H1 (cell line): Measurements from ENCODE around the gene PXDN. TPM values are rescaled to one million over a fixed set of nuclear protein-coding genes. Genes with fewer than 3 reads are reported as not detected.

ENCODE experiments used
- CTCF ChIA-PET: fragments of 300-600 bp; sonication (Branson Sonifier 250); formaldehyde crosslinking; loops from one replicate; lab custom pipeline; 2021; ENCODE audit not compliant: partially characterized antibody; lab: Charles Lee
- POLR2A ChIA-PET: fragments of 300-600 bp; sonication (Branson Sonifier 250); formaldehyde crosslinking; loops from one replicate; lab custom pipeline; 2021; ENCODE audit warnings: inconsistent platforms; ENCODE audit not compliant: partially characterized antibody; lab: Charles Lee
- DNase-seq, 2 experiments: peaks; one replicate each; pipeline versions ENCODE4 v3.0.0 to v3.0.0-alpha.2; 2010 to 2022; ENCODE audit warnings: low spot score in 2 of 2, low read depth in 1 of 2, mixed read lengths in 1 of 2
- FAIRE-seq: peaks from 2 replicates; lab custom pipeline; 2011; peaks lifted over from hg19 to GRCh38; lab: Jason Lieb, UNC
- H2AFZ ChIP-seq: 2 replicates; pipeline ENCODE4 v1.8.1; 2012; ENCODE audit warnings: low read length, inconsistent platforms
- H2AK5ac ChIP-seq: 2 replicates; pipeline ENCODE4 v1.6.1; 2013; ENCODE audit warnings: low read depth, low read length
- H2BK120ac ChIP-seq: replicated peaks from 2 replicates; pipeline ENCODE3; 2013; ENCODE audit warnings: low read depth, low read length, inconsistent platforms
- H2BK12ac ChIP-seq: 2 replicates; pipeline ENCODE4 v1.6.1; 2013; ENCODE audit warnings: low read depth, low read length
- H2BK15ac ChIP-seq: 2 replicates; pipeline ENCODE4 v1.6.1; 2013; ENCODE audit warnings: low read length
- H2BK20ac ChIP-seq: 2 replicates; pipeline ENCODE4 v1.6.1; 2013; ENCODE audit warnings: low read length
- H2BK5ac ChIP-seq: 2 replicates; pipeline ENCODE4 v1.6.1; 2013; ENCODE audit warnings: low read depth, low read length
- H3K14ac ChIP-seq: 2 replicates; pipeline ENCODE4 v1.6.1; 2013; ENCODE audit warnings: inconsistent platforms; ENCODE audit not compliant: insufficient read length
- H3K18ac ChIP-seq: 2 replicates; pipeline ENCODE4 v1.6.1; 2013; ENCODE audit warnings: low read length; ENCODE audit errors: extremely low read depth
- H3K23ac ChIP-seq: 2 replicates; pipeline ENCODE4 v1.6.1; 2013; ENCODE audit warnings: inconsistent platforms; ENCODE audit not compliant: insufficient read length
- H3K23me2 ChIP-seq: 2 replicates; pipeline ENCODE4 v1.6.1; 2013; ENCODE audit warnings: low read depth, low read length
- H3K27ac ChIP-seq: 2 replicates; pipeline ENCODE4 v1.6.1; 2011; ENCODE audit warnings: low read depth, low read length, inconsistent platforms
- H3K27me3 ChIP-seq, 4 experiments: replicated peaks in 1 of 4; 1 replicate in 1 of 4; 2 replicates in 3 of 4; pipeline versions ENCODE4 v1.6.1 to v1.8.1; 2011 to 2013; ENCODE audit warnings: low read length in 3 of 4, mild to moderate bottlenecking in 3 of 4, inconsistent platforms in 2 of 4, mixed read lengths in 2 of 4, moderate library complexity in 1 of 4; ENCODE audit not compliant: control insufficient read depth in 3 of 4, insufficient read depth in 3 of 4; ENCODE audit errors: extremely low read depth in 1 of 4
- H3K36me3 ChIP-seq, 4 experiments: 2 replicates each; pipeline versions ENCODE4 v1.6.1 to v1.8.1; 2011 to 2013; ENCODE audit warnings: mild to moderate bottlenecking in 4 of 4, low read length in 3 of 4, moderate library complexity in 2 of 4, control low read depth in 1 of 4, inconsistent platforms in 1 of 4; ENCODE audit not compliant: insufficient read depth in 4 of 4, control insufficient read depth in 2 of 4
- H3K4ac ChIP-seq: replicated peaks from 2 replicates; pipeline ENCODE3; 2013; ENCODE audit warnings: low read length, low read depth, mixed read lengths, inconsistent platforms; ENCODE audit not compliant: insufficient read length
- H3K4me1 ChIP-seq, 4 experiments: replicated peaks in 1 of 4; 1 replicate in 1 of 4; 2 replicates in 3 of 4; pipeline versions ENCODE4 v1.6.1 to v1.8.1; 2011 to 2013; ENCODE audit warnings: low read length in 3 of 4, inconsistent platforms in 2 of 4, mixed read lengths in 1 of 4; ENCODE audit not compliant: insufficient read depth in 4 of 4, control insufficient read depth in 3 of 4
- H3K4me2 ChIP-seq, 2 experiments: 2 replicates each; pipeline versions ENCODE4 v1.6.1 to v1.8.1; 2011 to 2013; ENCODE audit warnings: low read depth in 2 of 2, low read length in 2 of 2, control low read depth in 1 of 2, inconsistent platforms in 1 of 2, mild to moderate bottlenecking in 1 of 2; ENCODE audit not compliant: insufficient read depth in 1 of 2
- H3K4me3 ChIP-seq, 4 experiments: fragments of 200-600, 300-600 bp in 1 of 4; sonication (generic), shearing (Covaris generic), sonication (Bioruptor Twin) in 1 of 4; 2 replicates each; pipeline versions ENCODE4 v1.5.1 to v1.8.1; 2011 to 2016; ENCODE audit warnings: low read length in 4 of 4, low read depth in 3 of 4, control low read depth in 2 of 4, inconsistent platforms in 2 of 4, mild to moderate bottlenecking in 2 of 4, mixed read lengths in 1 of 4, moderate library complexity in 1 of 4; ENCODE audit not compliant: insufficient read depth in 2 of 4; ENCODE audit errors: extremely low read depth in 1 of 4
- H3K56ac ChIP-seq: replicated peaks from 2 replicates; pipeline ENCODE3; 2013; ENCODE audit warnings: low read depth, mild to moderate bottlenecking, mixed read lengths, low read length, inconsistent platforms; ENCODE audit not compliant: insufficient read length
- H3K79me1 ChIP-seq: 2 replicates; pipeline ENCODE4 v1.6.1; 2013; ENCODE audit warnings: low read depth, low read length, control low read depth
- H3K79me2 ChIP-seq, 2 experiments: 2 replicates each; pipeline versions ENCODE4 v1.6.1 to v1.8.1; 2012 to 2013; ENCODE audit warnings: low read length in 2 of 2, mild to moderate bottlenecking in 2 of 2, inconsistent platforms in 1 of 2; ENCODE audit not compliant: insufficient read depth in 2 of 2, control insufficient read depth in 1 of 2
- H3K9ac ChIP-seq, 4 experiments: replicated peaks in 1 of 4; 1 replicate in 1 of 4; 2 replicates in 3 of 4; pipeline versions ENCODE4 v1.6.1 to v1.8.1; 2011 to 2013; ENCODE audit warnings: low read depth in 3 of 4, low read length in 3 of 4, control low read depth in 2 of 4, mild to moderate bottlenecking in 2 of 4, moderate library complexity in 2 of 4, inconsistent platforms in 1 of 4; ENCODE audit errors: extremely low read depth in 1 of 4
- H3K9me3 ChIP-seq, 2 experiments: 2 replicates each; pipeline versions ENCODE4 v1.6.1 to v1.8.1; 2012 to 2013; ENCODE audit warnings: mild to moderate bottlenecking in 2 of 2, moderate library complexity in 2 of 2, control low read depth in 1 of 2, inconsistent platforms in 1 of 2, low read depth in 1 of 2, low read length in 1 of 2, mixed read lengths in 1 of 2; ENCODE audit not compliant: insufficient read depth in 2 of 2
- H4K20me1 ChIP-seq, 2 experiments: replicated peaks in 1 of 2; 2 replicates each; pipeline versions ENCODE3 to v1.8.1; 2011 to 2013; ENCODE audit warnings: inconsistent platforms in 2 of 2, low read length in 2 of 2, mild to moderate bottlenecking in 1 of 2; ENCODE audit not compliant: insufficient read depth in 2 of 2, control insufficient read depth in 1 of 2
- H4K5ac ChIP-seq: 2 replicates; pipeline ENCODE4 v1.6.1; 2013; ENCODE audit warnings: low read length, low read depth, mixed read lengths, inconsistent platforms; ENCODE audit not compliant: insufficient read length
- H4K8ac ChIP-seq: 2 replicates; pipeline ENCODE4 v1.8.0; 2013; ENCODE audit warnings: mild to moderate bottlenecking, moderate library complexity, low read length, inconsistent platforms; ENCODE audit not compliant: insufficient read depth; ENCODE audit errors: extremely low read depth
- H4K91ac ChIP-seq: replicated peaks from 2 replicates; pipeline ENCODE3; 2013; ENCODE audit warnings: low read length, mixed read lengths, inconsistent platforms; ENCODE audit not compliant: insufficient read length
- BRCA1 ChIP-seq: IDR thresholded peaks from 2 replicates; pipeline ENCODE4 v1.6.1; 2012; ENCODE audit warnings: low read depth, low read length, improper control_type of control experiment
- CTCF ChIP-seq, 3 experiments: IDR thresholded peaks; 1 replicate in 2 of 3; 2 replicates in 1 of 3; pipeline versions ENCODE4 v1.5.1 to v1.6.1; 2011; ENCODE audit warnings: low read length in 3 of 3, mild to moderate bottlenecking in 3 of 3, inconsistent platforms in 2 of 3, low read depth in 1 of 3, moderate library complexity in 1 of 3; ENCODE audit not compliant: insufficient read depth in 1 of 3; ENCODE audit errors: control extremely low read depth in 1 of 3
- EP300 ChIP-seq, 2 experiments: IDR thresholded peaks; 1 replicate in 1 of 2; 2 replicates in 1 of 2; pipeline ENCODE4 v1.6.1; 2011 to 2012; ENCODE audit warnings: low read depth in 2 of 2, low read length in 2 of 2, mild to moderate bottlenecking in 2 of 2, borderline replicate concordance in 1 of 2, inconsistent platforms in 1 of 2, moderate library complexity in 1 of 2
- POLR2AphosphoS5 ChIP-seq: IDR thresholded peaks from 2 replicates; pipeline ENCODE4 v1.6.1; 2011; ENCODE audit warnings: low read depth, low read length
- RAD21 ChIP-seq, 2 experiments: IDR thresholded peaks in 1 of 2; conservative IDR thresholded peaks in 1 of 2; 2 replicates each; pipeline ENCODE4 v1.6.1; 2011; ENCODE audit warnings: low read depth in 2 of 2, low read length in 2 of 2, improper control_type of control experiment in 1 of 2, inconsistent platforms in 1 of 2, mild to moderate bottlenecking in 1 of 2, moderate library complexity in 1 of 2
- WGBS, 2 experiments: shearing (Covaris generic) in 1 of 2; methylation state at CpG; one replicate each; pipeline versions ENCODE4 v1.1.6 to v1.1.7; 2013 to 2015; ENCODE audit warnings: low lambda C conversion rate in 2 of 2, mixed read lengths in 2 of 2, inconsistent platforms in 1 of 2, low coverage in 1 of 2, missing lambda C conversion rate in 1 of 2; ENCODE audit not compliant: insufficient replicate concordance in 2 of 2, insufficient coverage in 1 of 2, insufficient read length in 1 of 2; ENCODE audit errors: extremely low coverage in 1 of 2, missing lambda C conversion rate in 1 of 2; 5-methylcytosine and 5-hydroxymethylcytosine counted together
- polyA plus RNA-seq, 7 experiments: library from polyadenylated mRNA; depleted of rRNA in 3 of 7; stranded (reverse) in 5 of 7; unstranded in 2 of 7; fragments of >200 nt in 5 of 7; fragments of 200-250 nt in 2 of 7; gene quantifications; 1 replicate in 5 of 7; 2 replicates in 1 of 7; 4 replicates in 1 of 7; pipeline versions ENCODE4 v1.2.1 to v1.2.3, GENCODE V29; 2011 to 2013; ENCODE audit warnings: missing spikeins in 2 of 7, mixed read lengths in 2 of 7
- total RNA-seq: library from RNA; stranded (reverse); fragmentation: NEBNext Ultra II Directional; extraction: Animal tissue kit (Norgen Biotek cat#: 25700); gene quantifications from 2 replicates; pipeline ENCODE4 v1.2.1, GENCODE V29; 2021

The PXDN gene
- total and polyA plus RNA-seq, 2 of the 8 experiments (the other 6 are each of a cell fraction or from before 2014, with no cell fraction given): 104 to 141 TPM

GRCh38 chr2:1590596-1591460 is 153.5 kb downstream of the PXDN start:
- ChIA-PET POLR2A (interaction anchor here (0.9 to 2.3 kb wide), 6 partner anchors 14 to 177 kb away, joined by 3 to 13 read pairs (median 3); no protein-coding TSS in a partner anchor), CTCF (interaction anchor here (0.6 to 6.9 kb wide), 31 partner anchors 9 to 233 kb away, joined by 3 to 68 read pairs (median 5); no protein-coding TSS in a partner anchor)
- Histone ChIP-seq H3K9ac (no peak overlapping the region), H3K36me3 (no peaks in the 10 kb centered on the region; a peak in 1 of 8 replicates), H3K4ac (peak overlapping the region; percentile 7), H3K18ac (peak overlapping the region; percentile 25; the same call in 1 of the 2 replicates), H3K27me3 (no peaks in the 10 kb centered on the region), H2BK15ac (peak overlapping the region; percentile 96; the same call in 1 of the 2 replicates), H3K23ac (no peak overlapping the region), H3K23me2 (peaks cover 3% of the 10 kb centered on the region), H4K91ac (peak overlapping the region; percentile 62), H2BK5ac (peak overlapping the region; percentile 66), H4K5ac (no peak overlapping the region), H3K56ac (no peak overlapping the region), H3K4me1 (peaks cover 0 to 16% (median 10%) of the 10 kb centered on the region in 4 experiments; a peak in 6 of 7 replicates), H2AK5ac (peak overlapping the region; percentile 55; the same call in 1 of the 2 replicates), H3K14ac (no peak overlapping the region), H3K4me2 (no peak overlapping the region), H4K8ac (peak overlapping the region; percentile 87; the same call in 1 of the 2 replicates), H2AFZ (no peak overlapping the region), H3K79me2 (no peaks in the 10 kb centered on the region), H3K27ac (no peak overlapping the region), H2BK12ac (peak overlapping the region; percentile 60; the same call in 1 of the 2 replicates), H2BK20ac (peak overlapping the region; percentile 80), H3K4me3 (no peak overlapping the region), H3K9me3 (no peaks in the 10 kb centered on the region; a peak in 1 of 4 replicates), H3K79me1 (peaks cover 3% of the 10 kb centered on the region), H2BK120ac (no peak overlapping the region), H4K20me1 (peaks cover 0 to 6% of the 10 kb centered on the region in 2 experiments)
- 76% methylated on average over 18 of the region's 18 CpGs; no CpG with 5 or more reads in 1 of the 2 experiments for WGBS, 2 experiments
- TF ChIP-seq POLR2AphosphoS5 (no peak), BRCA1 (no peak), CTCF (IDR thresholded peaks at IDR 0.05; ENCODE audit: control extremely low read depth in 1 of 3, insufficient read depth in 1 of 3, low read depth in 1 of 3, low read length in 3 of 3) (peak in 1 of 3 experiments; percentile 44; a peak in 2 of 4 replicates), RAD21 (IDR thresholded peaks at IDR 0.05 in 1 of 2, conservative IDR thresholded peaks at IDR 0.05 in 1 of 2; ENCODE audit: low read depth in 2 of 2, low read length in 2 of 2) (peak; percentile 36 to 50; a peak in 3 of 4 replicates), EP300 (IDR thresholded peaks at IDR 0.05; ENCODE audit: borderline replicate concordance in 1 of 2, low read depth in 2 of 2, low read length in 2 of 2) (no peak)
- DNase-seq (peak in 1 of 2 experiments; percentile 65), FAIRE-seq (no peak)
